ENCODE measurements around the gene P3H2.

GRCh38 chr3:190059242-190059590 lies 61.5 kb downstream of the P3H2 start:
- no peak for TF ChIP-seq CTCF (IDR thresholded peaks at IDR 0.05)
- TF ChIP-seq POLR2A (IDR thresholded peaks at IDR 0.05), result no peak
